Measurements from ENCODE around the gene RAB8B. TPM values are rescaled to one million over a fixed set of nuclear protein-coding genes. Genes with fewer than 3 reads are reported as not detected.

Gene RAB8B
- 32.2 and 33.8 TPM in 2 replicates for total RNA-seq (2021)
- long read RNA-seq, full-length matches to known transcripts: 26 of 33 reads
- long read RNA-seq, partial matches to known transcripts: 0 of 33 reads
- long read RNA-seq, other reads (novel, unspliced or antisense): 7 of 33 reads

DNA sequence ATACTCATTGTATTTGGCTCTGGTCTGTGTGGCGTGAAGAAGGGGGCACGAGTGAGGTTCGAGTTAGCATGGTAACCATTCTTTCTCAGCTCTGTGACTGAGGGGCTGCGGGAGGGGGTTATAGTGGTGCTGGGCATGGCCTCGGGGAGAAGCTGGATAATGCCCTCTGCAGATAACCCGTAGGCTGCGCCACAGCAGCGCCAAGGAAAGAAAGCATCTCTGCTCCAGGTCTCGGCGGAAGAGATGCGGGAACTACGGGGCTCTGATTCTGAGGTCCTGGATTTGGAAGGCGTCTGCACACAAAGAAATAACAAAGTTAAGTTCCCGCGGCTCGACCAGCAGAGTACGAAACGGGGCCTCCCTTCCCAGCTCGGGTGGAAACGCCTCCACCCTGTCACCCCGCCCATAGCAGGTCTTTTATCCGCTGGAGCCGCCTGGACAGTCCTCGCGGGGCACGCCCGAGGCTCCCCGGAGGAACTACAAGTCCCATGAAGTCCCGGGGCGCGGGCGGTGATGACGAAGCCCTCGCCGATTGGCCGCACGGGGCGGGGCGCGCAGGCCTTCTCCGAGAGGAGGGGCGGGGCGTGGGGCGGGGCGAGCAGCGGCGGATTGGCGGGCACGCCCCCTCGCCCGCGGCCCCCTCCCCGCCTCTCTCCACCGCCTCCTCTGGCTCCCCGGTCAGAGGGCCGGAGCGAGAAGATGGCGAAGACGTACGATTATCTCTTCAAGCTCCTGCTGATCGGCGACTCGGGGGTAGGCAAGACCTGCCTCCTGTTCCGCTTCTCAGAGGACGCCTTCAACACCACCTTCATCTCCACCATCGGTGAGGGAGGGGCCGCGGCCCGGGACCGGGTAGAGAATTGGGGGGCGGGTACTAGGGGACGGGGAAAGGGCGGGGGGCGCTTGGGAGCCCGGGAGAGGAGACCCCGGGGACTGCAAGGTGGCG lies at the start of gene RAB8B:
TSS of gene RAB8B (plus strand) at position 681 of the 946 bp plus-strand sequence. CDS start at position 700, 19 bp downstream.
- Histone ChIP-seq H4K5ac (ENCODE audit: insufficient read length, low read depth, low read length) (no peak within 1 kb of the TSS), H3K14ac (ENCODE audit: insufficient read depth, low read length) (peak within 1 kb of the TSS; percentile 25; the same call in 1 of the 2 replicates), H3K9me3 (ENCODE audit: control insufficient read depth, low read depth, low read length) (no peaks in the 10 kb centered on the region), H2BK20ac (ENCODE audit: low read depth, low read length, poor library complexity, severe bottlenecking) (no peak within 1 kb of the TSS), H2AK5ac (ENCODE audit: insufficient read length, low read length) (no peak within 1 kb of the TSS), H3K27me3 (ENCODE audit: insufficient read depth, low read length) (no peaks in the 10 kb centered on the region), H4K91ac (ENCODE audit: insufficient read length, low read depth, low read length) (no peak within 1 kb of the TSS), H2BK5ac (ENCODE audit: insufficient read length, low read length) (no peak within 1 kb of the TSS), H3K18ac (ENCODE audit: insufficient read length, low read depth, low read length) (peak within 1 kb of the TSS; percentile 36), H2BK120ac (ENCODE audit: low read depth, low read length, poor library complexity, severe bottlenecking) (no peak within 1 kb of the TSS), H3K23me2 (ENCODE audit: insufficient read length, low read depth, low read length, poor library complexity, severe bottlenecking) (peaks cover 7% of the 10 kb centered on the region), H3K79me1 (ENCODE audit: insufficient read depth, low read depth, low read length, poor library complexity, severe bottlenecking) (no peaks in the 10 kb centered on the region), H2BK15ac (ENCODE audit: low read depth, low read length) (no peak within 1 kb of the TSS; the same call in 1 of the 2 replicates), H3K27ac (ENCODE audit: insufficient read length, low read depth, low read length) (no peak within 1 kb of the TSS), H2BK12ac (ENCODE audit: insufficient read length, low read depth, low read length) (no peak within 1 kb of the TSS), H3K56ac (ENCODE audit: insufficient read length, low read depth, low read length) (no peak within 1 kb of the TSS), H3K9ac (ENCODE audit: extremely low read depth, insufficient read length, low read length) (peak within 1 kb of the TSS; percentile 65), H3K79me2 (ENCODE audit: insufficient read depth, low read length) (peaks cover 11% of the 10 kb centered on the region; the same call in 1 of the 2 replicates), H3T11ph (ENCODE audit: low read length) (no peak within 1 kb of the TSS), H4K20me1 (ENCODE audit: control insufficient read depth, insufficient read depth, insufficient read length) (no peaks in the 10 kb centered on the region), H2AFZ (ENCODE audit: low read length) (no peak within 1 kb of the TSS), H3K4me1 (ENCODE audit: insufficient read depth, low read length) (no peaks in the 10 kb centered on the region), H4K8ac (replicated peaks; ENCODE audit: insufficient read length, low read depth, low read length) (no peak within 1 kb of the TSS), H3K23ac (ENCODE audit: insufficient read length, low read depth, low read length) (no peak within 1 kb of the TSS), H3K4me2 (ENCODE audit: insufficient read depth, insufficient read length, low read length) (peak within 1 kb of the TSS; percentile 98), H3K4ac (ENCODE audit: low read depth, low read length) (no peak within 1 kb of the TSS)
- Mint-ChIP-seq H3K27ac (peak within 1 kb of the TSS; percentile 94 to 97 (median 97)), H3K4me1 (peaks cover 38 to 40% of the 10 kb centered on the region in 2 experiments), H3K9me3 (no peaks in the 10 kb centered on the region), H3K27me3 (ENCODE audit: low read depth) (no peaks in the 10 kb centered on the region), H3K36me3 (ENCODE audit: insufficient read depth in 1 of 3, low read depth in 3 of 3) (no peaks in the 10 kb centered on the region), H3K4me3 (peak within 1 kb of the TSS; percentile 89 to 91)
- peak; percentile 98 for DNase-seq
- no peak for TF ChIP-seq CTCF (conservative IDR thresholded peaks at IDR 0.05)
- WGBS (ENCODE audit: extremely low coverage, insufficient read length, low lambda C conversion rate): no CpG with 5 or more reads among the region's 77 CpGs

All from H9 (cell line).